Neural crest cell (in vitro differentiated cells): ENCODE measurements around the gene DHRS3. TPM values are rescaled to one million over a fixed set of nuclear protein-coding genes. Genes with fewer than 3 reads are reported as not detected.

ENCODE experiments used
- DNase-seq: peaks from one replicate; pipeline ENCODE4 v3.0.0; 2021; ENCODE audit warnings: low read depth, mixed read lengths, low spot score
- H3K27ac Mint-ChIP-seq: one replicate; pipeline ENCODE4 v1.8.0; 2021; ENCODE audit warnings: mild to moderate bottlenecking, mixed read lengths; ENCODE audit not compliant: unreplicated experiment
- H3K27me3 Mint-ChIP-seq: 2 replicates; pipeline ENCODE4 v1.8.0; 2021; ENCODE audit warnings: low read depth, mild to moderate bottlenecking, mixed read lengths
- H3K36me3 Mint-ChIP-seq: 2 replicates; pipeline ENCODE4 v1.8.0; 2021; ENCODE audit warnings: low read depth, mild to moderate bottlenecking, mixed read lengths
- H3K4me1 Mint-ChIP-seq: 2 replicates; pipeline ENCODE4 v1.8.0; 2021; ENCODE audit warnings: mixed read lengths
- H3K4me3 Mint-ChIP-seq: one replicate; pipeline ENCODE4 v1.8.0; 2021; ENCODE audit warnings: mild to moderate bottlenecking, mixed read lengths
- H3K9me3 Mint-ChIP-seq: 2 replicates; pipeline ENCODE4 v1.8.0; 2021; ENCODE audit warnings: mixed read lengths
- CTCF ChIP-seq: fragments of 200-600 bp; sonication (generic); conservative IDR thresholded peaks from 2 replicates; pipeline ENCODE4 v1.5.0; 2021; ENCODE audit warnings: antibody characterized with exemption, mild to moderate bottlenecking
- total RNA-seq: library from RNA; stranded (reverse); gene quantifications from 2 replicates; pipeline ENCODE4 v1.2.1, GENCODE V29; 2021

Gene DHRS3
- total RNA-seq, 1 donor from 2014 or later: 0.91 TPM

- no peaks in the 10 kb centered on the region for H3K36me3 Mint-ChIP-seq
- no peaks in the 10 kb centered on the region for H3K27me3 Mint-ChIP-seq
- H3K4me1 Mint-ChIP-seq: no peaks in the 10 kb centered on the region
- H3K4me3 Mint-ChIP-seq: no peak overlapping the region
- no peaks in the 10 kb centered on the region for H3K9me3 Mint-ChIP-seq
- no peak for TF ChIP-seq CTCF
- no peak overlapping the region for H3K27ac Mint-ChIP-seq
- no peak for DNase-seq
Measured at GRCh38 chr1:12578860-12579422, 39.1 kb downstream of the DHRS3 start.

- TF ChIP-seq CTCF: no peak
- no peaks in the 10 kb centered on the region for H3K27me3 Mint-ChIP-seq
- H3K4me1 Mint-ChIP-seq: no peaks in the 10 kb centered on the region
- DNase-seq: no peak
- no peak overlapping the region for H3K4me3 Mint-ChIP-seq
- H3K27ac Mint-ChIP-seq: no peak overlapping the region
- H3K9me3 Mint-ChIP-seq: no peaks in the 10 kb centered on the region
- no peaks in the 10 kb centered on the region for H3K36me3 Mint-ChIP-seq
Measured at GRCh38 chr1:12577020-12577419, 41.0 kb downstream of the DHRS3 start.

GRCh38 chr1:12574757-12575139, 43.3 kb downstream of the DHRS3 start:
- Mint-ChIP-seq H3K27ac (no peak overlapping the region), H3K36me3 (no peaks in the 10 kb centered on the region), H3K4me1 (no peaks in the 10 kb centered on the region), H3K4me3 (no peak overlapping the region), H3K9me3 (no peaks in the 10 kb centered on the region), H3K27me3 (no peaks in the 10 kb centered on the region)
- no peak for DNase-seq
- TF ChIP-seq CTCF: no peak

GRCh38 chr1:12573015-12573825, 44.8 kb downstream of the DHRS3 start:
- no peak for TF ChIP-seq CTCF
- no peaks in the 10 kb centered on the region for H3K27me3 Mint-ChIP-seq
- H3K9me3 Mint-ChIP-seq: no peaks in the 10 kb centered on the region
- no peak overlapping the region for H3K4me3 Mint-ChIP-seq
- no peaks in the 10 kb centered on the region for H3K36me3 Mint-ChIP-seq
- H3K4me1 Mint-ChIP-seq: no peaks in the 10 kb centered on the region
- no peak overlapping the region for H3K27ac Mint-ChIP-seq
- no peak for DNase-seq

- Mint-ChIP-seq H3K4me3 (no peak overlapping the region), H3K27ac (no peak overlapping the region)
- no peak for TF ChIP-seq CTCF
Measured at GRCh38 chr1:12572522-12572921, 45.5 kb downstream of the DHRS3 start.

More at GRCh38 chr1:12572522-12572921, 45.5 kb downstream of the DHRS3 start:
- H3K4me1 Mint-ChIP-seq: no peaks in the 10 kb centered on the region
- H3K9me3 Mint-ChIP-seq: no peaks in the 10 kb centered on the region
- no peak for DNase-seq
- no peaks in the 10 kb centered on the region for H3K36me3 Mint-ChIP-seq
- H3K27me3 Mint-ChIP-seq: no peaks in the 10 kb centered on the region
